Mesendoderm (in vitro differentiated cells): ENCODE data around the gene SCGB1D4.

ENCODE experiments used
- DNase-seq: peaks from one replicate; pipeline ENCODE4 v3.0.0; 2013
- H2AK5ac ChIP-seq: 2 replicates; pipeline ENCODE4 v1.6.1; 2013; ENCODE audit warnings: low read length, inconsistent platforms
- H2BK120ac ChIP-seq: 2 replicates; pipeline ENCODE4 v1.6.1; 2013; ENCODE audit warnings: low read depth, mild to moderate bottlenecking, low read length, moderate library complexity, mixed read lengths
- H2BK15ac ChIP-seq: replicated peaks from 2 replicates; pipeline ENCODE4 v1.6.1; 2013; ENCODE audit warnings: low read depth, mild to moderate bottlenecking, moderate library complexity
- H2BK5ac ChIP-seq: 2 replicates; pipeline ENCODE4 v1.6.1; 2013; ENCODE audit warnings: low read length, inconsistent platforms
- H3K18ac ChIP-seq: 2 replicates; pipeline ENCODE4 v1.6.1; 2013; ENCODE audit warnings: mild to moderate bottlenecking, low read length, mixed read lengths
- H3K23ac ChIP-seq: one replicate; pipeline ENCODE4 v1.6.1; 2013; ENCODE audit warnings: low read length
- H3K27ac ChIP-seq: 2 replicates; pipeline ENCODE4 v1.5.1; 2013; ENCODE audit warnings: low read depth, mild to moderate bottlenecking, inconsistent platforms, low read length, moderate library complexity
- H3K27me3 ChIP-seq: 2 replicates; pipeline ENCODE4 v1.6.1; 2013; ENCODE audit warnings: low read length, control low read depth, mild to moderate bottlenecking, inconsistent platforms; ENCODE audit not compliant: insufficient read depth, poor library complexity
- H3K36me3 ChIP-seq: 2 replicates; pipeline ENCODE4 v1.6.1; 2013; ENCODE audit warnings: low read length, inconsistent platforms; ENCODE audit not compliant: control insufficient read depth, insufficient read depth
- H3K4ac ChIP-seq: one replicate; pipeline ENCODE4 v1.6.1; 2013; ENCODE audit warnings: low read depth, mild to moderate bottlenecking, low read length, moderate library complexity
- H3K4me1 ChIP-seq: 2 replicates; pipeline ENCODE4 v1.6.1; 2013; ENCODE audit warnings: low read depth, low read length, inconsistent platforms; ENCODE audit not compliant: control insufficient read depth
- H3K4me2 ChIP-seq: 2 replicates; pipeline ENCODE4 v1.6.1; 2013; ENCODE audit warnings: low read length
- H3K4me3 ChIP-seq: 2 replicates; pipeline ENCODE4 v1.5.1; 2013; ENCODE audit warnings: mild to moderate bottlenecking, low read length
- H3K56ac ChIP-seq: one replicate; pipeline ENCODE4 v1.6.1; 2013; ENCODE audit warnings: low read length
- H3K79me1 ChIP-seq: 2 replicates; pipeline ENCODE4 v1.6.1; 2013; ENCODE audit warnings: low read length, inconsistent platforms
- H3K79me2 ChIP-seq: 2 replicates; pipeline ENCODE4 v1.6.1; 2013; ENCODE audit warnings: mild to moderate bottlenecking, low read length; ENCODE audit not compliant: control insufficient read depth, insufficient read depth
- H3K9ac ChIP-seq: 2 replicates; pipeline ENCODE4 v1.6.1; 2013; ENCODE audit warnings: low read length, inconsistent platforms
- H4K5ac ChIP-seq: one replicate; pipeline ENCODE4 v1.6.1; 2013; ENCODE audit warnings: low read length
- H4K8ac ChIP-seq: one replicate; pipeline ENCODE4 v1.6.1; 2013; ENCODE audit warnings: low read depth, mild to moderate bottlenecking, control low read depth, low read length, moderate library complexity
- WGBS: extraction: QIAGEN DNeasy Blood & Tissue Kit; methylation state at CpG from one replicate; pipeline ENCODE4 v1.1.7; 2013; ENCODE audit warnings: low lambda C conversion rate, missing lambda C conversion rate; ENCODE audit not compliant: insufficient coverage; ENCODE audit errors: extremely low coverage; 5-methylcytosine and 5-hydroxymethylcytosine counted together

Gene SCGB1D4

GRCh38 chr11:62307950-62308349 is 9.1 kb upstream of the SCGB1D4 start:
- no peak overlapping the region for H2BK120ac ChIP-seq
- no peak overlapping the region for H2BK5ac ChIP-seq
- no peak overlapping the region for H3K56ac ChIP-seq
- no peak overlapping the region for H3K4me2 ChIP-seq
- H3K79me2 ChIP-seq, result no peaks in the 10 kb centered on the region
- no peak overlapping the region for H3K18ac ChIP-seq
- H3K4ac ChIP-seq, result no peak overlapping the region
- no peak overlapping the region for H3K9ac ChIP-seq
- H2AK5ac ChIP-seq, result no peak overlapping the region
- H3K79me1 ChIP-seq, result no peaks in the 10 kb centered on the region
- H3K4me3 ChIP-seq, result no peak overlapping the region
- no peak overlapping the region for H3K27ac ChIP-seq
- H3K36me3 ChIP-seq, result no peaks in the 10 kb centered on the region
- H3K4me1 ChIP-seq, result no peaks in the 10 kb centered on the region
- no peak for DNase-seq
- H3K23ac ChIP-seq, result no peak overlapping the region
- H4K5ac ChIP-seq, result no peak overlapping the region
- no peak overlapping the region for H2BK15ac ChIP-seq
- no peak overlapping the region for H4K8ac ChIP-seq
- no peaks in the 10 kb centered on the region for H3K27me3 ChIP-seq

DNA sequence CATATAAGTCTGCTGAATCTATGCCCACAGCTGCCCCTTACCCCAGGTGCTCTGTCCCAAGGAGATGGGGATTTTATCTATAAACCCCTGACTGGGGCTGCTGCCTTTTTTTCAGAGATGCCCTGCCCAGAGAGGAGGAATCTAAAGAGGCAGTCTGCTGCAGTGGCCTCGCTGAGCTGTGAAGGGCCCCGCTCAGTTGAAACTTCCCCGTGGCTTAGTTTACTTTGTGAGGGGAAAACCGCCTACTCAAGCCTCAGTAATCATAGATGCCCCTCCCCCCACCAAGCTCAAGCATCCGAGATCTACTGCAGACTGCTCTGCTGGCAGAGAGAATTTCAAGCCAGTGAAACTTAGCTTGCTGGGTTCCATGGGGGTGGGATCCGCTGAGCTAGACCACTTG is 7.4 kb upstream of the SCGB1D4 start:
- Histone ChIP-seq H3K27me3 (no peaks in the 10 kb centered on the region), H3K4me2 (no peak overlapping the region), H2AK5ac (no peak overlapping the region), H3K23ac (no peak overlapping the region), H2BK120ac (no peak overlapping the region), H3K18ac (no peak overlapping the region), H4K5ac (no peak overlapping the region), H3K27ac (no peak overlapping the region), H3K36me3 (no peaks in the 10 kb centered on the region), H3K79me1 (no peaks in the 10 kb centered on the region), H3K79me2 (no peaks in the 10 kb centered on the region), H3K56ac (no peak overlapping the region), H2BK15ac (no peak overlapping the region), H3K9ac (no peak overlapping the region), H3K4me1 (no peaks in the 10 kb centered on the region), H4K8ac (no peak overlapping the region), H2BK5ac (no peak overlapping the region), H3K4me3 (no peak overlapping the region), H3K4ac (no peak overlapping the region)
- WGBS, result no CpG with 5 or more reads among the region's 6 CpGs
- DNase-seq, result no peak

GRCh38 chr11:62295504-62295903 is 3.4 kb downstream of the SCGB1D4 start:
- no peaks in the 10 kb centered on the region for H3K4me1 ChIP-seq
- no peak overlapping the region for H2BK5ac ChIP-seq
- H3K79me2 ChIP-seq, result no peaks in the 10 kb centered on the region
- no peak overlapping the region for H3K9ac ChIP-seq
- DNase-seq, result peak; percentile 51
- no peak overlapping the region for H2BK15ac ChIP-seq
- no peak overlapping the region for H4K8ac ChIP-seq
- no peaks in the 10 kb centered on the region for H3K79me1 ChIP-seq
- H3K27me3 ChIP-seq, result no peaks in the 10 kb centered on the region
- no peak overlapping the region for H3K4me2 ChIP-seq
- no peaks in the 10 kb centered on the region for H3K36me3 ChIP-seq
- no peak overlapping the region for H2BK120ac ChIP-seq
- H3K4me3 ChIP-seq, result no peak overlapping the region
- no peak overlapping the region for H3K27ac ChIP-seq
- no peak overlapping the region for H3K18ac ChIP-seq
- H3K23ac ChIP-seq, result no peak overlapping the region
- no peak overlapping the region for H3K56ac ChIP-seq
- H2AK5ac ChIP-seq, result no peak overlapping the region
- no CpG with 5 or more reads among the region's 2 CpGs for WGBS
- H4K5ac ChIP-seq, result no peak overlapping the region
- H3K4ac ChIP-seq, result no peak overlapping the region

DNA sequence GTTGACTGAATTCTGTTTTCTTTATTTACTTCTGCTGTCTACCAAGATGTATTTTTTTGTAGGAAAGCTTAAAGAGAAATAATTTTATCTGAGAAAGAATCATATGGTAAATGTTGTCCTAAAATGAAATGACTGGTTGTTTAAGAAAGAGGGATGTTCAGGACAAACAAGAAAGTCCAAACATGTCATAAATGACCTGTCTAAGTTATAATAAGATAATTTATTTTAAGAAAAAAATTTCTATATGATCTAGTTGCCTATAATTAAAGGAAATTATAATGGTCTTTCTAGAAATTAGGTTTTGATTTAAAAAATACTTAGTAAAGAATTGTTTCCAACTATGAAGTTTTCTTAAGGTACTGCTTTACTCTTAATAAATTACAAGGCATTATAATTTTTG is 18.4 kb downstream of the SCGB1D4 start:
- Histone ChIP-seq H3K79me1 (no peaks in the 10 kb centered on the region), H3K4ac (no peak overlapping the region), H3K56ac (no peak overlapping the region), H2BK120ac (no peak overlapping the region), H3K4me3 (no peak overlapping the region), H2BK15ac (no peak overlapping the region), H4K5ac (no peak overlapping the region), H3K4me1 (no peaks in the 10 kb centered on the region), H3K27me3 (no peaks in the 10 kb centered on the region), H3K4me2 (no peak overlapping the region), H3K23ac (no peak overlapping the region), H4K8ac (no peak overlapping the region), H3K79me2 (no peaks in the 10 kb centered on the region), H3K36me3 (no peaks in the 10 kb centered on the region), H2AK5ac (no peak overlapping the region), H3K9ac (no peak overlapping the region), H3K18ac (no peak overlapping the region), H2BK5ac (no peak overlapping the region), H3K27ac (no peak overlapping the region)
- peak; percentile 15 for DNase-seq

DNA sequence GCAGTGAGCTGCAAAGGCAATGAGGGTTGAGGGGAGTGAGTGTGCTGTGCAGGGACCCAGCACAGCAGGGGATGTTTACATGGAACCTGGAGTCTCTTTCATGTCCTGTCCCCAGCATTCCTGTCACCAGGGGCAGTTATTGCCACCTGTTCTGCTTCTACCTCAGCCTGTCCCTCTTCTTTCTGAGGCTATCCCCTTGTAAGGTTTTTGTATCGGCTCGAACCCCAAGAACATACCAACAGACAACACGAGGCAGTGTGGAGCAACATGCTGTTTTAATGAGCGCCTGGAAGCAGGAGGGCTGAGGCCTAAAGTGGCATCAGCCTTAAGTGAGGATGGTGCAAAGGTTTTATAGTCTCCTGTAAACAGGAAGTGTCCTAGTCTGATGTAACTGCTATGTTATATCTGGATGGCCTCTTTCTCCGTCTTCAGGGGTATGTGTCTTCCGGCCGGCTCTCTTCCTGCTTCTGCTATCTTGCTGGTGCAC is 25.0 kb downstream of the SCGB1D4 start:
- Histone ChIP-seq H2BK5ac (no peak overlapping the region), H3K79me2 (no peaks in the 10 kb centered on the region), H3K9ac (no peak overlapping the region), H3K23ac (no peak overlapping the region), H2BK15ac (no peak overlapping the region), H3K18ac (no peak overlapping the region), H3K27ac (no peak overlapping the region), H3K56ac (no peak overlapping the region), H3K79me1 (no peaks in the 10 kb centered on the region), H3K4me3 (no peak overlapping the region), H3K27me3 (no peaks in the 10 kb centered on the region), H3K4me1 (no peaks in the 10 kb centered on the region), H3K36me3 (no peaks in the 10 kb centered on the region), H2BK120ac (no peak overlapping the region), H4K8ac (no peak overlapping the region), H3K4me2 (no peak overlapping the region), H2AK5ac (no peak overlapping the region), H4K5ac (no peak overlapping the region), H3K4ac (no peak overlapping the region)
- WGBS, result no CpG with 5 or more reads among the region's 7 CpGs
- DNase-seq, result peak; percentile 51

GRCh38 chr11:62273284-62273683 is 25.6 kb downstream of the SCGB1D4 start:
- no peak overlapping the region for H2AK5ac ChIP-seq
- DNase-seq, result no peak
- no peak overlapping the region for H2BK120ac ChIP-seq
- no peak overlapping the region for H2BK15ac ChIP-seq
- H4K5ac ChIP-seq, result no peak overlapping the region
- no peak overlapping the region for H3K56ac ChIP-seq
- no peak overlapping the region for H3K23ac ChIP-seq
- H3K4me2 ChIP-seq, result no peak overlapping the region
- H3K36me3 ChIP-seq, result no peaks in the 10 kb centered on the region
- no peak overlapping the region for H3K18ac ChIP-seq
- no peaks in the 10 kb centered on the region for H3K79me1 ChIP-seq
- no peaks in the 10 kb centered on the region for H3K27me3 ChIP-seq
- H3K79me2 ChIP-seq, result no peaks in the 10 kb centered on the region
- WGBS, result no CpG with 5 or more reads among the region's 5 CpGs
- H2BK5ac ChIP-seq, result no peak overlapping the region
- no peak overlapping the region for H3K4me3 ChIP-seq
- no peak overlapping the region for H4K8ac ChIP-seq
- no peaks in the 10 kb centered on the region for H3K4me1 ChIP-seq
- H3K9ac ChIP-seq, result no peak overlapping the region
- no peak overlapping the region for H3K4ac ChIP-seq
- H3K27ac ChIP-seq, result no peak overlapping the region
